NCI-H1694 (cell line): Measurements from ENCODE around the gene ADCY10.

ENCODE experiments used
- DNase-seq: peaks from one replicate; lab custom pipeline; 2025; lab: John Stamatoyannopoulos, UW

Gene ADCY10

GRCh38 chr1:167776151-167776550 lies 137.8 kb downstream of the ADCY10 start:
- DNase-seq, result no peak

- no peak for DNase-seq
Observed at GRCh38 chr1:167775178-167775577, 138.8 kb downstream of the ADCY10 start.

GRCh38 chr1:167774710-167775109 lies 139.2 kb downstream of the ADCY10 start:
- no peak for DNase-seq

- no peak for DNase-seq
Observed at GRCh38 chr1:167773516-167773915, 140.4 kb downstream of the ADCY10 start.

- DNase-seq, result no peak
Observed at GRCh38 chr1:167772436-167772835, 141.5 kb downstream of the ADCY10 start.

- no peak for DNase-seq
Observed at GRCh38 chr1:167770127-167770526, 143.8 kb downstream of the ADCY10 start.

GRCh38 chr1:167767761-167768160 lies 146.2 kb downstream of the ADCY10 start:
- DNase-seq, result no peak

- DNase-seq, result no peak
Observed at GRCh38 chr1:167766538-167766937, 147.4 kb downstream of the ADCY10 start.

- no peak for DNase-seq
Observed at GRCh38 chr1:167765496-167765895, 148.4 kb downstream of the ADCY10 start.

- no peak for DNase-seq
Observed at GRCh38 chr1:167764458-167765330, 149.2 kb downstream of the ADCY10 start.

- DNase-seq, result no peak
Observed at GRCh38 chr1:167763525-167764220, 150.3 kb downstream of the ADCY10 start.

- DNase-seq, result no peak
Observed at GRCh38 chr1:167762061-167762746, 151.7 kb downstream of the ADCY10 start.

- no peak for DNase-seq
Observed at GRCh38 chr1:167761400-167761799, 152.5 kb downstream of the ADCY10 start.
